ENCODE results near the gene MACF1. TPM values are rescaled to one million over a fixed set of nuclear protein-coding genes. Genes with fewer than 3 reads are reported as not detected.

Gene MACF1
- total RNA-seq, 1 experiment from 2014 or later = 190 TPM

DNA sequence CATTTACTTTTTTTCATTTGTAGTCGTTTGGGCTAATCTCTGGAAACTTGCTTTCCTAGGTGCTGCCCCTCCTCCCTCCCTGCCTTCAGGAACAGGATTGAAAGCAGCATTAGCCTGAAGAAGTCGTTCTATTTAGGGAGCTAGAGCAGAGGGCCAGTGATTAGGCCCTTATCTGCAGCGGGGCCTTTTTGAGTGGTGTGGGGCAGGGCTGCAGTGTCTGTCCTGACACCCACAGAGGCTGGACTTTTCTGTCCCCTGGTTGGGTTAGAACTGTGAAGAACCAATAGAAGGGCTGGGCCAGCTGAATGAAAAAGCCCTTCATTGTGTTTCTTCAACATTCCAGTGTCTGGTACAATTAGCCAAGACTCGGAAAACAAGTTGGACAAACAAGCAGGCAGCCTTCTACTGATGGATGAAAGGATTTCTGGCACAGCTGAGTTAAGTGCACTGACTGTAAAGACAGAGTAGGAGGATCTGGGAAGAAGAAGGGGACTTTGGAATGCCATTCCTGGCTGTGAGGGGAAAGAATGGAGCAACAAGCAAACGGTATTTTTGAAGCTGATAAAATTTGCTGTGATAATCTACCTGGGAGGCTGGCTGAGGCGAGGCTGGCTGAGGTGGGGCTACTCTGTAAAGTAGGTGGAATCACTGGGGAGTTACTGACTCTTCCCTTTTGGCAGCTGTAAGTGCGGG lies 9.7 kb downstream of the MACF1 start:
- Histone ChIP-seq H3K9ac (ENCODE audit: extremely low read depth, insufficient read length, low read length) (no peak overlapping the region), H3K27me3 (ENCODE audit: insufficient read depth, low read length) (no peaks in the 10 kb centered on the region), H3K79me2 (ENCODE audit: insufficient read depth, low read length) (peaks cover 25% of the 10 kb centered on the region; the same call in 1 of the 2 replicates), H2BK20ac (ENCODE audit: low read depth, low read length, poor library complexity, severe bottlenecking) (no peak overlapping the region), H3K14ac (ENCODE audit: insufficient read depth, low read length) (no peak overlapping the region), H4K20me1 (ENCODE audit: control insufficient read depth, insufficient read depth, insufficient read length) (no peaks in the 10 kb centered on the region), H4K8ac (replicated peaks; ENCODE audit: insufficient read length, low read depth, low read length) (no peak overlapping the region), H3K18ac (ENCODE audit: insufficient read length, low read depth, low read length) (no peak overlapping the region), H3K9me3 (ENCODE audit: control insufficient read depth, low read depth, low read length) (no peaks in the 10 kb centered on the region), H2BK5ac (ENCODE audit: insufficient read length, low read length) (no peak overlapping the region), H2BK12ac (ENCODE audit: insufficient read length, low read depth, low read length) (no peak overlapping the region), H3K23me2 (ENCODE audit: insufficient read length, low read depth, low read length, poor library complexity, severe bottlenecking) (no peaks in the 10 kb centered on the region), H3K79me1 (ENCODE audit: insufficient read depth, low read depth, low read length, poor library complexity, severe bottlenecking) (peaks cover 6% of the 10 kb centered on the region), H3T11ph (ENCODE audit: low read length) (no peak overlapping the region), H3K27ac (ENCODE audit: insufficient read length, low read depth, low read length) (no peak overlapping the region), H2BK15ac (ENCODE audit: low read depth, low read length) (no peak overlapping the region), H2AFZ (ENCODE audit: low read length) (no peak overlapping the region), H2AK5ac (ENCODE audit: insufficient read length, low read length) (no peak overlapping the region), H4K91ac (ENCODE audit: insufficient read length, low read depth, low read length) (no peak overlapping the region), H3K56ac (ENCODE audit: insufficient read length, low read depth, low read length) (no peak overlapping the region), H2BK120ac (ENCODE audit: low read depth, low read length, poor library complexity, severe bottlenecking) (no peak overlapping the region), H3K4me2 (ENCODE audit: insufficient read depth, insufficient read length, low read length) (no peak overlapping the region), H3K4me1 (ENCODE audit: insufficient read depth, low read length) (peaks cover 20% of the 10 kb centered on the region; the same call in 1 of the 2 replicates), H3K23ac (ENCODE audit: insufficient read length, low read depth, low read length) (no peak overlapping the region), H4K5ac (ENCODE audit: insufficient read length, low read depth, low read length) (no peak overlapping the region), H3K4ac (ENCODE audit: low read depth, low read length) (no peak overlapping the region)
- Mint-ChIP-seq H3K27ac (peak overlapping the region; percentile 50 to 80 (median 74); a peak in 4 of 7 replicates), H3K36me3 (ENCODE audit: insufficient read depth in 1 of 3, low read depth in 3 of 3) (no peaks in the 10 kb centered on the region), H3K4me1 (peaks cover 34 to 38% of the 10 kb centered on the region in 2 experiments), H3K27me3 (ENCODE audit: low read depth) (no peaks in the 10 kb centered on the region), H3K9me3 (no peaks in the 10 kb centered on the region), H3K4me3 (no peak overlapping the region)
- no CpG with 5 or more reads among the region's 7 CpGs for WGBS (ENCODE audit: extremely low coverage, insufficient read length, low lambda C conversion rate)
- DNase-seq = no peak
- TF ChIP-seq, protein P1, sequence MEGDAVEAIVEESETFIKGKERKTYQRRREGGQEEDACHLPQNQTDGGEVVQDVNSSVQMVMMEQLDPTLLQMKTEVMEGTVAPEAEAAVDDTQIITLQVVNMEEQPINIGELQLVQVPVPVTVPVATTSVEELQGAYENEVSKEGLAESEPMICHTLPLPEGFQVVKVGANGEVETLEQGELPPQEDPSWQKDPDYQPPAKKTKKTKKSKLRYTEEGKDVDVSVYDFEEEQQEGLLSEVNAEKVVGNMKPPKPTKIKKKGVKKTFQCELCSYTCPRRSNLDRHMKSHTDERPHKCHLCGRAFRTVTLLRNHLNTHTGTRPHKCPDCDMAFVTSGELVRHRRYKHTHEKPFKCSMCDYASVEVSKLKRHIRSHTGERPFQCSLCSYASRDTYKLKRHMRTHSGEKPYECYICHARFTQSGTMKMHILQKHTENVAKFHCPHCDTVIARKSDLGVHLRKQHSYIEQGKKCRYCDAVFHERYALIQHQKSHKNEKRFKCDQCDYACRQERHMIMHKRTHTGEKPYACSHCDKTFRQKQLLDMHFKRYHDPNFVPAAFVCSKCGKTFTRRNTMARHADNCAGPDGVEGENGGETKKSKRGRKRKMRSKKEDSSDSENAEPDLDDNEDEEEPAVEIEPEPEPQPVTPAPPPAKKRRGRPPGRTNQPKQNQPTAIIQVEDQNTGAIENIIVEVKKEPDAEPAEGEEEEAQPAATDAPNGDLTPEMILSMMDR (conservative IDR thresholded peaks at IDR 0.05) = no peak
